ENCODE results near the gene BUB1B.
"Not testable (repeated sequence)": the region's sequence is repeated elsewhere in the genome, so short reads cannot be mapped to it uniquely, and the experiment has no call there.

Gene BUB1B

GRCh38 chr15:40160689-40161688 lies at the start of gene BUB1B:
Gene BUB1B (plus strand): TSS chr15:40161069. CDS start chr15:40161221, 152 bp downstream.
- peak; percentile 96 for DNase-seq

GRCh38 chr15:40111888-40112287 lies 49.0 kb upstream of the BUB1B start:
- DNase-seq: no peak

GRCh38 chr15:40112789-40113188 lies 48.1 kb upstream of the BUB1B start:
- DNase-seq: no peak

- no peak for DNase-seq
These were observed 46.7 kb upstream of the BUB1B start for GRCh38 chr15:40114218-40114617.

GRCh38 chr15:40115106-40115505 lies 45.8 kb upstream of the BUB1B start:
- not testable (repeated sequence) for DNase-seq

GRCh38 chr15:40115670-40116093 lies 45.2 kb upstream of the BUB1B start:
- DNase-seq: no peak

- DNase-seq: no peak
These were observed 42.4 kb upstream of the BUB1B start for GRCh38 chr15:40118473-40118872.

- no peak for DNase-seq
These were observed 38.8 kb upstream of the BUB1B start for GRCh38 chr15:40121911-40122638.

- not testable (repeated sequence) for DNase-seq
These were observed 37.9 kb upstream of the BUB1B start for GRCh38 chr15:40122989-40123388.

- not testable (repeated sequence) for DNase-seq
These were observed 37.0 kb upstream of the BUB1B start for GRCh38 chr15:40123863-40124262.

GRCh38 chr15:40124333-40124732 lies 36.5 kb upstream of the BUB1B start:
- DNase-seq: not testable (repeated sequence)

- not testable (repeated sequence) for DNase-seq
These were observed 36.0 kb upstream of the BUB1B start for GRCh38 chr15:40124807-40125285.

GRCh38 chr15:40125950-40126349 lies 34.9 kb upstream of the BUB1B start:
- no peak for DNase-seq

- DNase-seq: no peak
These were observed 31.9 kb upstream of the BUB1B start for GRCh38 chr15:40128766-40129660.

GRCh38 chr15:40130118-40130517 lies 30.8 kb upstream of the BUB1B start:
- DNase-seq: no peak

- no peak for DNase-seq
These were observed 29.9 kb upstream of the BUB1B start for GRCh38 chr15:40130799-40131502.

GRCh38 chr15:40133544-40133943 lies 27.3 kb upstream of the BUB1B start:
- no peak for DNase-seq

- DNase-seq: no peak
These were observed 26.0 kb upstream of the BUB1B start for GRCh38 chr15:40134885-40135284.

- not testable (repeated sequence) for DNase-seq
These were observed 24.9 kb upstream of the BUB1B start for GRCh38 chr15:40135846-40136450.

- DNase-seq: no peak
These were observed 24.2 kb upstream of the BUB1B start for GRCh38 chr15:40136470-40137302.

Data from right hindlimb (tissue), 1 donor.